Astrocyte (in vitro differentiated cells and primary cell): ENCODE data around the gene SLC39A7.

Experiments used
- EZH2 ChIP-seq: IDR thresholded peaks from 2 replicates; pipeline ENCODE4 v1.6.1; 2012; ENCODE audit warnings: mild to moderate bottlenecking, low read length, inconsistent platforms; ENCODE audit not compliant: insufficient read depth
- TF ChIP-seq, protein P1 (sequence below): IDR thresholded peaks from 2 replicates; pipeline ENCODE4 v1.5.1; 2011; ENCODE audit warnings: low read depth, mild to moderate bottlenecking, inconsistent platforms, low read length, moderate library complexity; ENCODE audit not compliant: insufficient read depth

DNA sequence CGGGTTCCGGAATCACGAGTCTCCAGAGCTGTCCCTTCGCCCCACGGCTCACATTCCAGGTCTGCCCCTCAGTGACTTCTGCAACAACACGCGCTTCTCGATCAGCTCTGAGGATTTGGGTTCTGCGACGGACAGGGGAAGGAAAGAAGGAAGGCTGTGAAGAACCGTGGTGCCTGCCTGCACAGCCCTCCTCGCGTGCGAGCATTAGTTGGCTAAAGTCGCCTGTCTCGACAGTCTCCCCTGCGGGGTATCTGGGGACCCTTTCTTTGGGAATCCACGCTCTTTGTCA lies 47.9 kb downstream of the SLC39A7 start:
- TF ChIP-seq, protein P1, sequence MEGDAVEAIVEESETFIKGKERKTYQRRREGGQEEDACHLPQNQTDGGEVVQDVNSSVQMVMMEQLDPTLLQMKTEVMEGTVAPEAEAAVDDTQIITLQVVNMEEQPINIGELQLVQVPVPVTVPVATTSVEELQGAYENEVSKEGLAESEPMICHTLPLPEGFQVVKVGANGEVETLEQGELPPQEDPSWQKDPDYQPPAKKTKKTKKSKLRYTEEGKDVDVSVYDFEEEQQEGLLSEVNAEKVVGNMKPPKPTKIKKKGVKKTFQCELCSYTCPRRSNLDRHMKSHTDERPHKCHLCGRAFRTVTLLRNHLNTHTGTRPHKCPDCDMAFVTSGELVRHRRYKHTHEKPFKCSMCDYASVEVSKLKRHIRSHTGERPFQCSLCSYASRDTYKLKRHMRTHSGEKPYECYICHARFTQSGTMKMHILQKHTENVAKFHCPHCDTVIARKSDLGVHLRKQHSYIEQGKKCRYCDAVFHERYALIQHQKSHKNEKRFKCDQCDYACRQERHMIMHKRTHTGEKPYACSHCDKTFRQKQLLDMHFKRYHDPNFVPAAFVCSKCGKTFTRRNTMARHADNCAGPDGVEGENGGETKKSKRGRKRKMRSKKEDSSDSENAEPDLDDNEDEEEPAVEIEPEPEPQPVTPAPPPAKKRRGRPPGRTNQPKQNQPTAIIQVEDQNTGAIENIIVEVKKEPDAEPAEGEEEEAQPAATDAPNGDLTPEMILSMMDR = peak; percentile 9
- no peak for TF ChIP-seq EZH2
